ENCODE data around the gene SLC26A3.

SLC26A3 gene

GRCh38 chr7:107751113-107751512, 51.9 kb downstream of the SLC26A3 start:
- in situ Hi-C loops (cut with MboI; ENCODE audit: low sequenced_read_pairs): no loop called here

GRCh38 chr7:107746006-107746405, 57.0 kb downstream of the SLC26A3 start:
- in situ Hi-C loops (cut with MboI; ENCODE audit: low sequenced_read_pairs): no loop called here

DNA sequence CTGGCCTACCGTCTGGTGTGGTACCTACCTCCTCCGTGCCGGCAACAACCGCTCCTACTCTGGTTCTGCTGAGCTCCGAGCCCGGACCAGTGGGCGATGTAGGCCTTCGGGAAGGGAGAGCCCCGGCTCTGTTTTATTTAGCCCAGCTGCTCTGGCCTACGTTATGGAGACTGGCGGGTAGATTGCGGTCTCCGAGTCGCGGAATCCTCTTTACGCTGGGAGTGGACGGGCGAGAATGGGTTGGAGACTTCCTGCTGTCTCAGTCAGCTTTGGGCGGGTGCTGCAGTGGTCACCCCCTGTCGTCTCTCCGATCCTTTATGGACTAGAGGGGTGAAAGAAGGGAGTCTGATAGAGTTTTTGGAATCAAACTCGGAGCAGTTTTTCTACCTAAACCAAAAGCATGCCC, 58.7 kb downstream of the SLC26A3 start:
- in situ Hi-C loops (cut with MboI; ENCODE audit: low sequenced_read_pairs): no loop called here

- in situ Hi-C loops (cut with MboI; ENCODE audit: low sequenced_read_pairs): no loop called here
These were observed 59.3 kb downstream of the SLC26A3 start, which contains the start of gene CBLL1 for GRCh38 chr7:107743567-107744344. Gene CBLL1 (plus strand): TSS chr7:107744142. CDS start chr7:107744164, 22 bp downstream.

DNA sequence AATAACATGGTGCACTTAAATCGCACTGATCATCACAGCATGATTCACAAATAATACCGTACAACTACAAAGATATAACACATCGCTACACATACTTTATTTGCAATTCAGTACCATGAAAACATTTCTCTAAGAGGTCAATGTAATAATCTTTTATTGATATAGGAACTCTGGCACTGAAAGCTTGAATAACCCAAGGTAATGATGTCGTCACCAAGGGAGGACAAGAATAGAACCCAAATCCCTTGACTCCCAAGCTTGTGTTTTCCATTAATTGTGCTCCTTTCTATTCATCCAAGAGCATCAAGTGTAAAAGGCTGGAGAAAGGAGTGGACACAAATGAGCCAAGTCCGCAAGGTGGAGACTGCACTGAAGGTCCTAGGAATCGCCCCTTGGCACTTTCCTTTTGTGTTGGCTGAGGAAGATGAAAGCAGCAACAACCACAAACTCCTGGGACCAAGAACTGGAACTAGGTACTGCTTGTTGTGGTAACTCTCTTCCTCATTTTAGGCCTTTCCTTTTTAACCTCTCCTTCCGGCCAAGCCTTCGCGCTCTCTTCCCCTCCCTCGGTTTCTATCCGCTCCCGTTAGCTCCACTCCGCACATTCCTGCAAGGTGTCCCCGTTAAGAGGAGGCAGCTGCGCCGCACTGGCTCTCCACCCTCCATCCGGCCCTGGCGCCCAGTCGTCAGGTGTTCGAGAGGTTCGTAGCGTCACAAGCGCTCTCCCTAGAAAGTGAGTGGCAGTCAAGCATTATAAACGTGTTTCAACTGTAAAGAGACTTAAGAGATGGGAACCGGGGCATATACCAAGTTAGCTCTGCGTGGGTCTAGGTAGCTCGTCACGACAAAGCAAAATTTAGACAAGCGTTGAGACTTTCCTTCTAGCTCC, 60.1 kb downstream of the SLC26A3 start:
- in situ Hi-C loops (cut with MboI; ENCODE audit: low sequenced_read_pairs): no loop called here

GRCh38 chr7:107728276-107728675, 74.7 kb downstream of the SLC26A3 start:
- in situ Hi-C loops (cut with MboI; ENCODE audit: low sequenced_read_pairs): no loop called here

DNA sequence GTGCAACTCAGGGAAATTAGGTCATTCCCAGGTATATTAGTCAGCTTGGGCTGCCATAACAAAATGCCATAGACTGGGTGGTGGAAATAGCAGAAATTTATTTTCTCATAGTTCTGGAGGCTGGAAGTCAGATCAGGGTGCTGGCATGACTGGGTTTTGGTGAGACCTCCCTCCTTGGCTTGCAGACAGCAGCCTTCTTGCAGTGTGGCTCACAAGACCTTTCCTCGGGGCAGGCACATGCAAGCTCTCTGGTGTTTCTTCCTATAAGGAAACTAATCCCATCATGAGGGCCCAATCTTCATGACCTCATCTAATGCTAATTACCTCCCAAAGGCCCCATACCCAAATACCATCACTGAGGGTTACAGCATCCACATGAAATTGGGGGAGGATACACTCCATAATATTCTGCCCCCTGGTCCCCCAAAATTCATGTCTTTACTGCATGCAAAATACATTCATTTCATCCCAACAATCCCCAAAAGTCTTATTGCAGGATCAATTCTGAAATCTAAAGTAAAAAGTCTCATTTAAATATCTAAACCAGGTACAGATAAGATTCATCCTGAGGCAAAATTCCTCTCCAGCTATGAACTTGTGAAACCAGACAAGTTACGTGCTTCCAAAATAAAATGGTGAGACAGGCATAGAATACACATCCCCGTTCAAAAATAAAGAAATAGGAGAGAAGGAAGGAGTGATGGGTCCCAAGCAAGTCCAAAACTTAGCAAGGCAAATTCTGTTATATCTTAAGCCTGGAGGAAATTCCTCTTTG, 76.5 kb downstream of the SLC26A3 start:
- in situ Hi-C loops (cut with MboI; ENCODE audit: low sequenced_read_pairs): no loop called here

- in situ Hi-C loops (cut with MboI; ENCODE audit: low sequenced_read_pairs): no loop called here
These were observed 77.8 kb downstream of the SLC26A3 start for GRCh38 chr7:107725138-107725740.

GRCh38 chr7:107723255-107723654, 79.8 kb downstream of the SLC26A3 start:
- in situ Hi-C loops (cut with MboI; ENCODE audit: low sequenced_read_pairs): no loop called here

DNA sequence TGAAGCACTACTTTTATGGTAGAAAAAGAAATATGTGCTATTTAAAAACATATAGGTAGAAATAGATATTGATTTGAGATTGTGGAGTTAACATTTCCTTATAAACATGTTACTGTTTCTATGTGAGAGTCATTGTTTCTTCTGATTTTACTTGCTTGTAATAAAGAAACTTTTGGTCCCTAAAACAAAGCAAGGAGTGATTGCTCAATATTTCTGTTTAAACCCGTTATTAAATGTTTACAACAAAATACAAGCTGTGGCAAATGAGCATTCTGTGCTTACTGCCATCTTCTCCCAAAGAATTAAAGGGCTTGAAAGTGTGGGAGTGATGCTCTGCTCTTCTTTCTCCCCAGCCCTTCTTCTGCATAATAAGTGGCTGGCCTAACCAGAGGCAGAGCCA, 81.7 kb downstream of the SLC26A3 start:
- in situ Hi-C loops (cut with MboI; ENCODE audit: low sequenced_read_pairs): no loop called here

DNA sequence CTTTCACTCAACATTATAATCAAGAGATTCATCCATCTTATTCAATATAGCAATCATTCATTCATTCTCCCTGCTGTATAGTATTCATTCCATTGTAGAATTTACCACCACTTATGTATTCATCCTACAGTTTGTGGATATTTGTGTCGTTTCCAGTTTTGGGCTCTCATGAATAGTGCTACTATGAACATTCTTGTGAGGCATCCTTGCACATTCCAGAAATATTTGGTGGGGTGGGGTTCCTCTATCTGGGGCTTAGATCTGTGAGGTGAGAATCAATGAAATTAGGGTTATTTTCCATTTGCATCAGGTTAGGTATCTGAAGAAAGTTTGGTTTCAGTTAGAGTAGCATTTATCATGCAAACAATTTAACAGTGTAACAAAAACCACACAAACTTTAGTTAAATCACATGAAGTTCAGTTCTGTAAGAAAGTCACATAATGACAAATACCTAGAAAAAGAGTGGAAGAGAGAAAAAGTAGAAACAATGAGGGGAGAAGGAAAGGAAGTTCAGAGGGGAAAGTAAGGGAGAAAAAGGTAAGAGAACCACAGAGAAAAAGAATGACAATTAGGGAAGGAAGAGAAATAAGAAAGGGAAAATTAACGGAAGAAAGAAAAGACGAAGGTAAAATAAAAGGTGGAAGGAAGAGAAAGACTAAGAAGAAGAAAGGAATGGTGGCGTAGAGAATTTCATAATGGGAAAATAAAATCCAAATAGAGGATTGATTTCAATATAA, 84.4 kb downstream of the SLC26A3 start:
- in situ Hi-C loops (cut with MboI; ENCODE audit: low sequenced_read_pairs): no loop called here

DNA sequence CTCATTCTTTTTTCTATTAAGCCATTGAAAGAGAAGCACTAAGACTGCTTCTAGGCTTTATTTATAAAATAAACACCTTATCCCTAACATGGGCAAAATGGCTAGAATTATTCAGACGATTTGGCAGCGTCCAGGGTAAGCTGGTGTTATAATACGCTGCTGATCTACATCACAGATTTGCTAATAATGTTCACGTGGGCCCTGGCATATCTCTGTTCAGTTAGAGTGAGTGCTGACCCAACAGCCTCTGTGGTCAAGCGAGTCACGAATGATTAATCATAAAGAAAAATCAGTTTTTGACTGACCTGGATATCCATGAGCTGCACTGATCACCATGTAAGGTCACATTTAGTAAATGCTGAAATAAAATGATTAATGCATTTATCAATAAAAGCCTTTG, 87.5 kb downstream of the SLC26A3 start:
- in situ Hi-C loops (cut with MboI; ENCODE audit: low sequenced_read_pairs): no loop called here
